NCI-H526 treated with DMSO at 0.1 percent for 48 hours (cell line): ENCODE measurements around the gene MAP2K7.
"Not testable (repeated sequence)": the region's sequence is repeated elsewhere in the genome, so short reads cannot be mapped to it uniquely, and the experiment has no call there.

Source experiments
- DNase-seq: peaks from one replicate; lab custom pipeline; 2025; lab: John Stamatoyannopoulos, UW

Gene MAP2K7

DNA sequence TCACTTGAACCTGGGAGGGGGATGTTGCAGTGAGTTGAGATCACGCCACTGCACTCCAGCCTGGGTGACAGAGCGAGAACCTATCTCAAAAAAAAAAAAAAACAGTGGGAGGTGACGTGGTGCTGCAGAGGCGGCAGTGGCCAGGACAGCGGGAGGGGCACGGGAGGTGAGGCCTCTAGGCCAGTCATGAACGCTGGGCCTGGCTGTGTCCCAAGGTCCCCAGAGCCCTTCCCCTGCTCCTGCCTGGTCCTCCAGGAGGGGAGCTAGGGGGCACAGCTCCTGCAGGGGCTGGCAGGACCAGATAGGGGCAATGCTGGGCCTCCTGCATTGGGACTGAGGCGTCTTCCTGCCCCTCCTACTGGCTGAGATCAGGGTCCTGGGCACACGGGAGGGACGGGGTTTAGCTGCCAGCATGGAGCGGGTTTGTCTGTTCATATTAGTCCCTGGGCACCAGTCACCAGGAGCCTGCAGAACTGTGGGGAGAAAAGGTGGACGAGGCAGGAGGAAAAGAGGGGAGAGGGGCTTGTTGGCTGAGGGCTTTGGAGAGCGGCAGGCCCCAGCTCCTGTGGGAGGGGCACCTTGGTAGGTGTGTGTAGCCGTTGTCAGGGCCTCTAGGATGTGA lies 4.5 kb downstream of the MAP2K7 start:
- no peak for DNase-seq

DNA sequence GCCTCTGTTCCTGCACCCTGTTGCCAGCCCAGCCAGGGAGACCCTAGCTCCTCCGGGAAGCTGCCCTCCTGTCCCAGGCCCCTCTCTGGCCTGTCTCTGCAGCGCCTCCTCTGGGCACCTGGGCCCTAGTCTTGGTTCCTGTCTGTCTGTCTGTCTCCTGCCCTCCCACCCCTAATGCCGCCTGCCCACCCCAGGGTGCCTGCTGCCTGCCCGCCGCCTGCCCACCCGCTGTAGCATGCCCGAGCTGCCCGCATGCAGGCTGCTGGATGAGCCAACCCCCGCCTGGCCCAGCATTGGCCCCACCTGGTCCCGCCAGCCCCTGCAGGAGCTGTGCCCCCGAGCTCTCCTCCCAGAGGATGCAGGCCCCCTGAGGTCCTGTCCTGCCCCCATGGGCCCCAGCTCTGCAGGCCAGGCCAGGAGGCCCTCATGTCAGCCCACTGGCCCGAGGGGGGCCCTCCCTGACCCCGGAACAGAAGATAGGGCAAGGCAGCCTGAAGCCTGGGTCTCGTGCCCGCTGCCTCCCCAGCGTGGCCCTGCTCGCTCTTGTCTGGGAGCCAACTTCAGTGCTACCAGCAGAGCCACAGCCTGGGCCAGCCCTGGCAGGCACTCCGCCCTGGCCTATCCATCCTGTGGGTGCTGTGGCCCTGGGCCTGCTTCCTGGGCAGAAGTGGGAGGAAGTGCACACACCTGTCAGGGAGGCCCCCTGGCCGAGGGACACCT lies 5.2 kb downstream of the MAP2K7 start:
- DNase-seq, result no peak

DNA sequence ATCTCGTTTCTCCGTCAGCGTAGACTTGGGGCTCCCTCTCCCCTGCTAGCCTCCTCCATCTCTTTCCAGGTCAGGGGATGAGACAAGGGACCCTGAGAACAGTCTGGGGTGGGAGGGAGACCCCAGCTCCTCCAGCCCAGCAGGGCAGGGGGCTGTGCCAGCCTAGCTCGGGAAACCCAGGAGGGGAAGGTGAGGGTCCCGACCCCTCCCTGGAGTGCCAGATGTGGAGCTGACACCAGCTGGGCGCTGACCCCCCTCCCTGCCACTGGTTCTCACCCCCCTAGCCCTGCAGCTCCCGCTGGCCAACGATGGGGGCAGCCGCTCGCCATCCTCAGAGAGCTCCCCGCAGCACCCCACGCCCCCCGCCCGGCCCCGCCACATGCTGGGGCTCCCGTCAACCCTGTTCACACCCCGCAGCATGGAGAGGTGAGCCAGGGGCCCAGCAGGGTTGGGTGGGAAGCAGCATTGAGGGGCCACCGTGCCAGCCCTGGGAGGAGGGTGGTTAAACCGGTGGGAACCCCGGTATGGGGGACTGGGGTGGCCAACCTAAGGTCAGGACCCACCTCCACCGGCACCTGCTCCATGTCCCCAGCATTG lies 5.9 kb downstream of the MAP2K7 start:
- DNase-seq, result no peak

DNA sequence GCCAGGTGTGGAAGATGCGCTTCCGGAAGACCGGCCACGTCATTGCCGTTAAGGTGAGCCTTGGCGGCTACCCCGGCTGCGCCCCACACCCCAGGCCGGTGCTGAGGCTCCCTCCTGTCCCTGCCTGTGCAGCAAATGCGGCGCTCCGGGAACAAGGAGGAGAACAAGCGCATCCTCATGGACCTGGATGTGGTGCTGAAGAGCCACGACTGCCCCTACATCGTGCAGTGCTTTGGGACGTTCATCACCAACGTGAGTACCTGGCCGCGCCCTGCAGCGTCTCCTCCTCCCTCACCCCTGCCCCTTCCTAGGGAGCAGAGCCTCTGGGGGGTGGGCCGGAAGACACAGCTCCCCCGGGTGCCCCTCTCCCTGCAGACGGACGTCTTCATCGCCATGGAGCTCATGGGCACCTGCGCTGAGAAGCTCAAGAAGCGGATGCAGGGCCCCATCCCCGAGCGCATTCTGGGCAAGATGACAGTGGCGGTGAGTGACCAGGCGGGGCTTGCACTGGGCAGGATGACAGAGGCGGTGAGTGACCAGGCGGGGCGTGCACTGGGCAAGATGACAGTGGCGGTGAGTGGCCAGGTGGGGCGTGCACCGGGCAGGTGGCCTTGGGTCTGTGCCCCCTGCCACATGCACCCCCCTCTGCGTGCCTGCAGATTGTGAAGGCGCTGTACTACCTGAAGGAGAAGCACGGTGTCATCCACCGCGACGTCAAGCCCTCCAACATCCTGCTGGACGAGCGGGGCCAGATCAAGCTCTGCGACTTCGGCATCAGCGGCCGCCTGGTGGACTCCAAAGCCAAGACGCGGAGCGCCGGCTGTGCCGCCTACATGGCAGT lies 6.9 kb downstream of the MAP2K7 start:
- no peak for DNase-seq

DNA sequence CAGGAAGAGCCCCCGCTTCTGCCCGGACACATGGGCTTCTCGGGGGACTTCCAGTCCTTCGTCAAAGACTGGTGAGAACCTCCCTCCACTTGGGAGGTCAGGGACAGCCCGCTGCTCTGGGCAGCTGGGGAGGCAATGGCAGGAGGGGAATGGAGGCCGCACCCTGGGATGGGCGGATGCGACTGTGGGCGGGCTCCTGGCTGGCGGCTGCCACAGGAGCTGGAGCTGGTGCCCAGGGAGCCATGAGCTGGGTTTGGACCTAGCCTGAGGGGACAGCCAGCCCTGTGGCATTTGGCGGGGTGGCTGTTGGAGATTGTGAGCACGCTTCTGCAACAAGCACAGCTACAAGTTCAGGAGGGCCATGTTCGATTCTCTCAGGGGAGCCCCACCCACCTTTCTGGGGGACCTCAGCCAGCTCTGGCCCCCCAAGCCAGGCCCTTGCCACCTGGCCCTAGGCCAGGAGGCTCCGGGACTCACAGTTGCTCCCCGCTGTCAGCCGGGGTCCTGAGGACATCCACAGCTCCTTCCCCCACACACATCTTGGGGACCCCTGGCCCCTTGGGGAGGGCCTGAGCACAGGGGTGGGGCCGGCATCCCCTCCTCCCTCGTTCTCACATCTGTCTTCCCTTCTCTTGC lies 7.9 kb downstream of the MAP2K7 start:
- no peak for DNase-seq

DNA sequence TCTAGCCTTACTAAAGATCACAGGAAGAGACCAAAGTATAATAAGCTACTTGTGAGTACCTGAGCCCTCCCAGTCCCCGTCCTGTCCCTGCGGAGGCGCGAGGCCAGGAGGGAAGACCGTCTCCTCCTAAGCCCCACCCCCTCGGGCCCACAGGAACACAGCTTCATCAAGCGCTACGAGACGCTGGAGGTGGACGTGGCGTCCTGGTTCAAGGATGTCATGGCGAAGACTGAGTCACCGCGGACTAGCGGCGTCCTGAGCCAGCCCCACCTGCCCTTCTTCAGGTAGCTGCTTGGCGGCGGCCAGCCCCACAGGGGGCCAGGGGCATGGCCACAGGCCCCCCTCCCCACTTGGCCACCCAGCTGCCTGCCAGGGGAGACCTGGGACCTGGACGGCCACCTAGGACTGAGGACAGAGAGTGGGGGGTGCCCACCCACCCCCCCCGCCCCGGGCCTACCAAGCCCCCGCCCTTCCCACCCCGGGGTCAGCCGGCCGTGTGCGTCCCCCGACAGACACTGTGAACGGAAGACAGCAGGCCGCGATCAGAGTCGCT lies 8.5 kb downstream of the MAP2K7 start:
- DNase-seq, result no peak

DNA sequence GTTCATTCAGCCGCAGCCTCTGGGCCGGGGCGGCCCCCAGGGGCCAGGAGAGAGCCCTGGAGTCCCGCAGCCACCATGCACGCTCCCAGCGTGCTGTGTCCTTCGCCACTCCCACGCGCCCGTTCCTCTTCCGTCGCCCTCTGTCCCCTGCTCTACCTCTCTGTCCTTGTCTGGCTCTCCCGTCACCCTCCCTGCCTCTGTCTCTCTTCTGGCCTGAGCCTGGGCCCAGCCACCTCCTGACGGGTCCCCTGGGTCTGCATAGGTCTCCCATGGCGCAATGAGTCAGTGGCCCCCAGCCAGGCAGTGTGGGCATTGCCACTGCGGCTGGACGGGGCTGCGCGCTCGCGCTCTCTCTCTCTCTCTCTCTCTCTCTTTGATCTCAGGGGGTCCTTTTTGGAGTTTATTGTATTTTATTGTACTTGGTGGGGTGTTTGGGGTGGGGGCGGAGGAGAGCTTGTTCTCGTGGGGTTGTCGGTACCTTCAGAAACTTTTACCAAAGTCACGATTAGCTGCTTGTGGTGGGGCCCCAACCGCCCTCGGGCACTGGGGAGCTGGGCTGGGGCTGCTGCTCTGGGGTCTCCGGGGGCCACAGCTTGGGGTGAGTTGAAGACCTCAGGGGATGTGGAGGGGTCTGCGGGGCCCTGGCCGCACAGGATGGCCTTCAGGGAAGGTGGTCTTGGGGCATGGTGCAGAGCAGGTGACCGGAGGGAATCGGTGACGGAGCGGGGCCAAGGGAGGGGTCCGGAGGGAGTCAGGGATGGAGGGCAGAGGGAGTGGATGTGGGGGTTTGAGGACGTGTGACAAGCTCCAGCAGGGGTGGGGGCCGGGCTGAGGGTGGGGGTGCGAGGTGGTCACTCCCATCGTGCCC lies 9.3 kb downstream of the MAP2K7 start:
- no peak for DNase-seq

DNA sequence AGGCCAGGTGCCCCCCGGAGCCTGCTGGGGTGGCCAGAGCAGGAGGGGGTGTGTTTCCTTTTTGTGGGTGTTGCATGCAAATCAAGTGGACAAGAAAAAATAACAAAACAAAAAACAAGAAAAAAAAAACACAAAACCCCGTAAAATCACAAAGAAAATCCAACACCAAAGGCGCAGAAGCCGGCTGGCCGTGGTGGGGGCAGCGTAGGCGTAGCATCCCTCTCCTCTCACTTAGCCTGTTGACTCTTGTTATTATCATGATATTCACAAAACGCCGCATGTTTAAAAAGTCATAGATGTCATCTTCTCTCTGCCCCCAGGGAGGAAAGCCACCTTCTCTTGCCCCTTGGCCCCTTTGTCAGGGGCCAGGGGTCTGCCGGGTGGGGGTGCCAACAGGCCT lies 10.0 kb downstream of the MAP2K7 start:
- DNase-seq, result no peak

DNA sequence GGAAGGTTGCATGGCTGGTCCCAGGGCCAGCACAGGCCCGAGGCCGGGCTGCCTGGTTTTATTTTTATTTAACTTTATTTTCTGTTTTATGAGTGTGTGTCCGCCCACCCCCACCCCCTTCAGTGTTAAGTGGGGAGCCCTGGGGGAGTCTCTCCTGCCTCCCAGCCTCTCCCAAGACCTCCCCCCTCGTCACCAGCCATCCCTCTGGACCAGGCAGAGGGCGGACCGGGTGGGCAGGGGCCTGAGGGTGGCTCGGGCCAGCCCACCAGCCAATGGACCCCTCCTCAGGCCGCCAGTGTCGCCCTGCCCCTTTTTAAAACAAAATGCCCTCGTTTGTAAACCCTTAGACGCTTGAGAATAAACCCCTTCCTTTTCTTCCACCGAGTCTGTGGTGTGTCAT lies 10.4 kb downstream of the MAP2K7 start:
- no peak for DNase-seq

DNA sequence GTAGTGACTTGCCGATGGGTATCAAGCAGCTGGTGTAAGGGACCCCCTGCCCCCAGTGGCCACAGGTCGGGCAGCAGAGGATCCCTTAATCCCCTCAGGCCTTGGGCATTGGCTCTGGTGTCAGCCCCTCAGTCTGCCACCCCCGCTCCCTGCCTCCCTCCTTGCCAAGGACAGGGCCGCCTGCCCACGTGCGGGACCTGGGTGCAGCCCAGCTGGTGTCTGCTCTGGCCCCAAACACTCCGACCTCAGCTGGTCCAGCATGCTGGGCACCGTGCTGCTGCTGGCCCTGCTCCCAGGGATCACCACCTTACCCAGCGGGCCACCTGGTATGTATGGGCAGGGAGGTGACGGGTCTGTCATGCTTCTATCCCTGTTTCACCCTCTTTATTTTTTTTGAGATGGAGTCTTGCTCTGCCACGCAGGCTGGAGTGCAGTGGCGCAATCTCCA lies 10.9 kb downstream of the MAP2K7 start, which contains the start of gene TGFBR3L:
TSS of gene TGFBR3L (plus strand) at position 233 of the 448 bp plus-strand sequence.
- DNase-seq, result no peak

DNA sequence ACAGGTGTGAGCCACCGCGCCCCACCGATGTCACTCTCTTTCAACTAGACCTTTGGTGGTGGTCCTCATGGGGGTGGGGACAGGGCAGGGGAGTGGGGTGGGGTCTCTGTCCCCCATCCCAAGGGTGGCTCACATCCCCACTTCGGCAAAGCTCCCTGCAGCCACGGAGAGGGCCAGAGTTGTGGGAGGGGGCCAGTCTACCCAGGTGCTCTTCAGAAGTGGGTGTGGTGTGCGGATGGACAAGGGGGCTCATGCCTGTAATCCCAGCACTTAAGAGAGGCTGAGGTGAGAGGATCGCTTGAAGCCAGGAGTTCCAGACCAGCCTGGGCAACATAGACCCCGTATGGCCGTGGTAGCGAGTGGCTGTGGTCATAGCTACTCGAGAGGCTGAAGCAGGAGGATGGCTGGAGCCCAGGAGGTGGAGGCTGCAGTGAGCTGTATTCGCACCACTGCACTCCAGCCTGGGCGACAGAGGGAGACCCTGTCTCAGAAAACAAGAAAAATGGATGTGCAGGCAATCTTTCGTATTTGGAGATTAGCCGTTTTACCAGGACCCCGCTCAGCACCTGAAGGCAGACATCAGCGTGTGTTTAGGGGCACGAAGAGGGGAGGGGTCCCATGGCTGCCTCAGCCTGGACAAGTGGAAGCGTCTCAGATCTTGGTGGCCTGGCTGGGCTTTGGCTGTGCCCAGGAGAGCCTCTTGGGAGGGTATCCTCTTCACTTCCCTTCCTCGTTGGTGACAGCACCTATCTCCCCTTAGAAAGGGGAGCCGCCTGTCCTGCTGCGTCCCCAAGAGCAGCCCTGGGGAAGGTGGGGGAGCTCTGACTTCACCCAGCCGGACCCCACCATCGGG lies 11.8 kb downstream of the MAP2K7 start:
- DNase-seq, result no peak

DNA sequence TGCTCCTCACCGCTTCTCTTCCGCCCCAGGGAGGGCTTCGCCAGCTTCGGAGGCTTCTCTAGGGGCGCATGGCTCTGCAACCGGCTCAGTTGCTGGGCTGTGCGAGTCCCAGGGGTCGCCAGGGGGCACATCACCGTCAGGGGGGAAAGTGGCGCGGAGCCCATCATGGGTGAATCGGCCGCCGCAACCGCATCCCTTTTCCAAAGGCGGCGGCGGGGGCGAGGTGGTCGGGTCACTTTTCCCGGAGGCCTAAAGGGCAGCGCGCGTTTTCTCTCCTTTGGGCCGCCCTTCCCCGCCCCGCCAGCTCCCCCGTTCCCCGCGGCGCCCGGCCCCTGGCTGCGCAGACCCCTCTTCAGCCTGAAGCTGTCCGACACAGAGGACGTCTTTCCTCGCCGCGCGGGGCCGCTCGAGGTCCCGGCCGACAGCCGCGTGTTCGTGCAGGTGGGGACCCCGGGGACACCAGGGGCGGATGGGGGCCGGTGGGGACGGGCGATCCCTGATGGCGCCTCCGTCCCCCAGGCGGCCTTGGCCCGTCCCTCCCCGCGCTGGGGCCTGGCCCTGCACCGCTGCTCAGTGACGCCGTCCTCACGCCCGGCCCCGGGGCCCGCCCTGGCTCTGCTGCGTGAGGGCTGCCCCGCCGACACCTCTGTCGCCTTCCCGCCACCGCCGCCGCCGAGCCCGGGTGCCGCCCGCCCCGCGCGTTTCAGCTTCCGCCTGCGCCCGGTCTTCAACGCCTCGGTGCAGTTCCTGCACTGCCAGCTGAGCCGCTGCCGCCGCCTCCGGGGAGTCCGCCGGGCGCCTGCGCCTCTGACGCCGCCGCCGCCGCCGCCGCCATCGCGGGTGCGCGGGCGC lies 12.7 kb downstream of the MAP2K7 start:
- DNase-seq, result no peak

DNA sequence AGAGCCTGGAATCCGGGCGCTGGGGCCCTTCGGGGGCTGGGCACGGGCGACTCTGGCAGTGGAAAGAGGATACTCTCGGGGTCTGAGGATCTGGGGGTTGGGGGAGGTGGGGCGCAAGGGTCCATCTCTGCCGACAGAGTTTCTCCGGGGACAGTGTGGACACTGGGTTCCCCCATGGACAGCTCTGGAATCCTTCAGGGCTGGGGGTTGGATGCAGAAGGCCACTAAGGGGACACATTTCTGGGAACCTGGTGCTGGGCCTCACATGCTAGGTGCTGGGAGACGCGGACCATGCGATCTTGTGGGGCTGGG lies 13.2 kb downstream of the MAP2K7 start:
- no peak for DNase-seq

DNA sequence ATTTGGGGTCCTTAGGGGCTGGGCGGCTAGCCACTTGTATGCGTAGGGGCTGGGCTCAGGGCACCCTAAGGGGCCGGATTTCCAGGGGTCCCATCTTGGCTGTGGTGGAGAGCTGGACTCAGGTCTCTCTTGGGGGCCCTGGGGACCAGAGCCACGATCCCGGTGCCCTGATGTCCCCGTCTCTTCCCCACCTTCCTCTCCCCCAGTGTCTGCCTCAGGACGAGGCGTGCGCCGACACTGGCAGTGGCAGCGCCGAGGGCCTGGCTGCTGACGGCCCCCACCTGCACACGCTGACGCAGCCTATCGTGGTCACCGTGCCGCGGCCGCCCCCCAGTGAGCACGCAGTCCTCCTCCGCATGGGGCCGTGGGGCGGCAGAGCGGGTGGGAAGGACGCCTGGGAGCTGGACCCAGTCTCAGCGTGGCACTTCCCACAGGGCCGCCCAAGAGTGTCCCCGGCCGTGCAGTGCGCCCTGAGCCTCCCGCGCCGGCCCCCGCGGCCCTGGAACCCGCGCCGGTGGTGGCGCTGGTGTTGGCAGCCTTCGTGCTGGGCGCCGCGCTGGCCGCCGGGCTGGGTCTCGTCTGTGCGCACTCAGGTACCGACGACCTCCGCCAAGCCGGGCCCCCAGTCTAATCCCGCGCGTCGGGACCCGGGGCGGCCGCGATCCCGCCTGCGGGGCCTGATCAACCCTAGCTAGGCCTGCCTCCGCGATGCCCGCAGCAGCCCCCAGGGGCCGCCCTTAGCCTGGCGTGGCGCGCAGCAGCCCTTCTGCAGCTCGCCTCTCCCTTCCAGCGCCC lies 13.8 kb downstream of the MAP2K7 start:
- DNase-seq, result peak; percentile 20

DNA sequence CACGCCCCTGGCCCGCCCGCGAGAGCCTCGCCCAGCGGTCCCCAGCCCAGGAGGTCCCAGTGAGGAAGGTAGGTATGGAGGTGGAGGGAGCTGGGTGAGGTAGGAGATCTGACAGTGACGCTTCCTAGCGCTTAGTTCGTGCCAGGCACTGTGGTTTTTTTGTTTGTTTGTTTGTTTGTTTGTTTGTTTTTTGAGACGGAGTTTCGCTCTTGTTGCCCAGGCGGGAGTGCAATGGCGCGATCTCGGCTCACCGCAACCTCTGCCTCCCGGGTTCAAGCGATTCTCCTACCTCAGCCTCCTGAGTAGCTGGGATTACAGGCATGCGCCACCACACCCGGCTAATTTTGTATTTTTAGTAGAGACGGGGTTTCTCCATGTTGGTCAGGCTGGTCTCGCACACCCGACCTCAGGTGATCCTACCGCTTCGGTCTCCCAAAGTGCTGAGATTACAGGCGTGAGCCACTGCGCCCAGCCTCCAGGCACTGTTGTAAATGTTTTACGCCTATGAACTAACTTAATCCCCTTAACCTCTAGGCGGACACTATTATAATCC lies 14.5 kb downstream of the MAP2K7 start:
- DNase-seq, result not testable (repeated sequence)

DNA sequence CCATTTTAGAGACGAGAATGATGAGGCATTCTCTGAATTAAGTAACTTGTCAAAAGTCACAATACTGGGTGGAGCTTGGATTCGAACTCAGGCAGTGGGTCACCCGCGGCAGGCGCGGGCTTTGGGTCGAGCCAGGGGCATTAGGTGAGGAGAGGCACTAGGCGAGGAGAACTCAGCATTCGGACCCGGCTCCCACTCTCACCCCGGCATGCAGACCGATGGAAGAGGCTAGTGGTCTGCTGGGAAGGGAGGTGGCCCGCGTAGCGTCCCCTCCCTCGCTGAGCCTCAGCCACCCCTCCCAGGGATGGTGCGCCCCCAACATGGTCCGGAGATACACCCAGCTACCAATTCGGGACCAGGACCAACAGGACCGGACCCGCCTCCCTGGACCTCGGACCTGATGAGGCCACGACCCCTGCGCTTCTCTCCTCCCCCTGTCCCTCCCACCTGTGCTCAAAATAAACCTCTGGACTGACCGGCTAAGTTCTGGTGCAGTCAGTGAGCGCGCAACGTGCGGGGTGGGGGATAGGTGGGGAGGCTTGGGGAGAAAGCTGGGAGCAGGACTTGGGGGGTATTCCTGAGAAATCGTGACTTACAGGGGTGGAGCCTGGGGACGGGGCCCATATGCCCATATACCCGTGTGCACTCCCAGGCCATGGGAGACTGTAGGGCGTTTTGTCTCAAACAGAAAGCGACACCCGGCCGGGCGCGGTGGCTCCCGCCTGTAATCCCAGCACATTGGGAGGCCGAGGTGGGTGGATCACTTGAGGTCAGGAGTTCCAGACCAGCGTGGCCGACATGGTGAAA lies 15.1 kb downstream of the MAP2K7 start:
- no peak for DNase-seq
